ENCODE data around the gene SPCS3.

The SPCS3 gene

GRCh38 chr4:176272799-176273198 lies 47.0 kb upstream of the SPCS3 start:
- H3K27me3 ChIP-seq (ENCODE audit: insufficient read depth, low read length, poor library complexity, severe bottlenecking) = no peaks in the 10 kb centered on the region
- H3K4me3 ChIP-seq (ENCODE audit: low read length, poor library complexity, severe bottlenecking) = no peak overlapping the region
- H3K79me2 ChIP-seq (ENCODE audit: insufficient read depth, low read length) = no peaks in the 10 kb centered on the region
- no peaks in the 10 kb centered on the region for H3F3A ChIP-seq (ENCODE audit: low read depth)
- no peaks in the 10 kb centered on the region for H3K36me3 ChIP-seq (ENCODE audit: insufficient read depth, low read length)
- H2AFZ ChIP-seq (ENCODE audit: low read length) = no peak overlapping the region
- H4K20me1 ChIP-seq (ENCODE audit: insufficient read depth, low read length, poor library complexity, severe bottlenecking) = no peaks in the 10 kb centered on the region
- H3K9me3 ChIP-seq (ENCODE audit: insufficient read depth, low read depth, low read length) = no peaks in the 10 kb centered on the region
- no peaks in the 10 kb centered on the region for H3K9me2 ChIP-seq (replicated peaks; ENCODE audit: low read depth, low read length)
- no peak for TF ChIP-seq EZH2phosphoT487 (IDR thresholded peaks at IDR 0.05; ENCODE audit: borderline replicate concordance)
- TF ChIP-seq CTCF (conservative IDR thresholded peaks at IDR 0.05; ENCODE audit: low read length) = no peak
- no peak overlapping the region for H3K9ac ChIP-seq (ENCODE audit: low read depth, low read length, poor library complexity, severe bottlenecking)
- no peaks in the 10 kb centered on the region for H3K4me1 ChIP-seq (ENCODE audit: insufficient read depth, low read length, poor library complexity, severe bottlenecking)
- no peak overlapping the region for H3K4me2 ChIP-seq (ENCODE audit: low read depth, low read length, poor library complexity, severe bottlenecking)

GRCh38 chr4:176273736-176274135 lies 46.0 kb upstream of the SPCS3 start:
- TF ChIP-seq EZH2phosphoT487 (IDR thresholded peaks at IDR 0.05; ENCODE audit: borderline replicate concordance) (no peak), CTCF (conservative IDR thresholded peaks at IDR 0.05; ENCODE audit: low read length) (no peak)
- Histone ChIP-seq H3K9ac (ENCODE audit: low read depth, low read length, poor library complexity, severe bottlenecking) (no peak overlapping the region), H3K4me1 (ENCODE audit: insufficient read depth, low read length, poor library complexity, severe bottlenecking) (no peaks in the 10 kb centered on the region), H3F3A (ENCODE audit: low read depth) (no peaks in the 10 kb centered on the region), H3K36me3 (ENCODE audit: insufficient read depth, low read length) (no peaks in the 10 kb centered on the region), H4K20me1 (ENCODE audit: insufficient read depth, low read length, poor library complexity, severe bottlenecking) (no peaks in the 10 kb centered on the region), H3K4me2 (ENCODE audit: low read depth, low read length, poor library complexity, severe bottlenecking) (no peak overlapping the region), H3K79me2 (ENCODE audit: insufficient read depth, low read length) (no peaks in the 10 kb centered on the region), H2AFZ (ENCODE audit: low read length) (no peak overlapping the region), H3K9me3 (ENCODE audit: insufficient read depth, low read depth, low read length) (no peaks in the 10 kb centered on the region), H3K4me3 (ENCODE audit: low read length, poor library complexity, severe bottlenecking) (no peak overlapping the region), H3K9me2 (replicated peaks; ENCODE audit: low read depth, low read length) (no peaks in the 10 kb centered on the region), H3K27me3 (ENCODE audit: insufficient read depth, low read length, poor library complexity, severe bottlenecking) (no peaks in the 10 kb centered on the region)

DNA sequence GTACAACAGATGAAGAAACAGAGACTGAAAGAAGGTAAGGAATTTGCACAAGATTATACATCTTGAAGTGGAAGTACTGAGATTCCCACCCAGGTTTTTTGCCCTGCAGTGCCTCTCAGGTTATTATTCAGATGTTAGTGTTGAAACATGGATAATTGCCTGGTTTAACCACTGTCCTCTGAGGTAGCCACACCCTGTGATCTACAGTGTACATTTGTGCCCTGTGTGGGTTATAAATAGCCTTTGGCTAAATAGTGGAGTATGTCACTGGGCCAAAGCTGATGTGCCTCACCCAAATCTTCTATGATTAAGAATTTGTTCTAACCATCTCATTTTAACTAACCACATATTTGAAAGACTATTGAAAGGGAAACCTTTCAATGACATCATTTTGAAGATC lies 45.3 kb upstream of the SPCS3 start:
- Histone ChIP-seq H3K36me3 (ENCODE audit: insufficient read depth, low read length) (no peaks in the 10 kb centered on the region), H3K9ac (ENCODE audit: low read depth, low read length, poor library complexity, severe bottlenecking) (no peak overlapping the region), H3F3A (ENCODE audit: low read depth) (no peaks in the 10 kb centered on the region), H3K9me2 (replicated peaks; ENCODE audit: low read depth, low read length) (no peaks in the 10 kb centered on the region), H3K4me2 (ENCODE audit: low read depth, low read length, poor library complexity, severe bottlenecking) (no peak overlapping the region), H3K9me3 (ENCODE audit: insufficient read depth, low read depth, low read length) (no peaks in the 10 kb centered on the region), H3K4me3 (ENCODE audit: low read length, poor library complexity, severe bottlenecking) (no peak overlapping the region), H2AFZ (ENCODE audit: low read length) (no peak overlapping the region), H3K4me1 (ENCODE audit: insufficient read depth, low read length, poor library complexity, severe bottlenecking) (no peaks in the 10 kb centered on the region), H4K20me1 (ENCODE audit: insufficient read depth, low read length, poor library complexity, severe bottlenecking) (no peaks in the 10 kb centered on the region), H3K79me2 (ENCODE audit: insufficient read depth, low read length) (no peaks in the 10 kb centered on the region), H3K27me3 (ENCODE audit: insufficient read depth, low read length, poor library complexity, severe bottlenecking) (no peaks in the 10 kb centered on the region)
- TF ChIP-seq EZH2phosphoT487 (IDR thresholded peaks at IDR 0.05; ENCODE audit: borderline replicate concordance) (no peak), CTCF (conservative IDR thresholded peaks at IDR 0.05; ENCODE audit: low read length) (no peak)
